BJ (cell line): ENCODE measurements around the gene PGA4. TPM values are rescaled to one million over a fixed set of nuclear protein-coding genes. Genes with fewer than 3 reads are reported as not detected.

Experiments
- CTCF ChIA-PET: fragments of 350-600 bp; formaldehyde crosslinking; extraction: SDS; loops from one replicate; lab custom pipeline; 2021; ENCODE audit warnings: antibody characterized with exemption, inconsistent platforms; lab: Yijun Ruan, JAX
- POLR2A ChIA-PET: fragments of 300-600 bp; sonication (Branson Sonifier 250); formaldehyde crosslinking; extraction: SDS; loops from one replicate; lab custom pipeline; 2021; ENCODE audit warnings: antibody characterized with exemption; lab: Charles Lee
- DNase-seq: peaks from one replicate; pipeline ENCODE4 v3.0.0-alpha.2; 2011; ENCODE audit warnings: low read depth
- H3K27me3 ChIP-seq: 2 replicates; pipeline ENCODE4 v1.6.0; 2011; ENCODE audit warnings: low read length; ENCODE audit not compliant: control insufficient read depth, insufficient read depth
- H3K36me3 ChIP-seq: 2 replicates; pipeline ENCODE4 v1.5.1; 2011; ENCODE audit warnings: low read length; ENCODE audit not compliant: control insufficient read depth, insufficient read depth
- H3K4me3 ChIP-seq: 2 replicates; pipeline ENCODE4 v1.5.1; 2011; ENCODE audit warnings: low read depth, mild to moderate bottlenecking, control low read depth, low read length
- CTCF ChIP-seq: IDR thresholded peaks from 2 replicates; pipeline ENCODE4 v1.5.1; 2011; ENCODE audit warnings: low read depth, mild to moderate bottlenecking, control low read depth, inconsistent platforms, low read length, moderate library complexity; ENCODE audit not compliant: insufficient read depth
- polyA plus RNA-seq: library from polyadenylated mRNA; depleted of rRNA; stranded (reverse); fragments of >200 nt; gene quantifications from 2 replicates; pipeline ENCODE4 v1.2.3, GENCODE V29; 2011

PGA4 gene
- polyA plus RNA-seq, 1 experiment = not detected

GRCh38 chr11:61254403-61255025, 32.4 kb downstream of the PGA4 start:
- no peak for DNase-seq
- ChIA-PET POLR2A (no interaction called here), CTCF (interaction anchor here (0.6 to 5.5 kb wide), 22 partner anchors 7 to 492 kb away, joined by 3 to 41 read pairs (median 4); partner anchors contain the start of gene VWCE)
- Histone ChIP-seq H3K4me3 (no peak overlapping the region), H3K36me3 (no peaks in the 10 kb centered on the region), H3K27me3 (peaks cover 2% of the 10 kb centered on the region; the same call in 1 of the 2 replicates)
- peak; percentile 97 for TF ChIP-seq CTCF

DNA sequence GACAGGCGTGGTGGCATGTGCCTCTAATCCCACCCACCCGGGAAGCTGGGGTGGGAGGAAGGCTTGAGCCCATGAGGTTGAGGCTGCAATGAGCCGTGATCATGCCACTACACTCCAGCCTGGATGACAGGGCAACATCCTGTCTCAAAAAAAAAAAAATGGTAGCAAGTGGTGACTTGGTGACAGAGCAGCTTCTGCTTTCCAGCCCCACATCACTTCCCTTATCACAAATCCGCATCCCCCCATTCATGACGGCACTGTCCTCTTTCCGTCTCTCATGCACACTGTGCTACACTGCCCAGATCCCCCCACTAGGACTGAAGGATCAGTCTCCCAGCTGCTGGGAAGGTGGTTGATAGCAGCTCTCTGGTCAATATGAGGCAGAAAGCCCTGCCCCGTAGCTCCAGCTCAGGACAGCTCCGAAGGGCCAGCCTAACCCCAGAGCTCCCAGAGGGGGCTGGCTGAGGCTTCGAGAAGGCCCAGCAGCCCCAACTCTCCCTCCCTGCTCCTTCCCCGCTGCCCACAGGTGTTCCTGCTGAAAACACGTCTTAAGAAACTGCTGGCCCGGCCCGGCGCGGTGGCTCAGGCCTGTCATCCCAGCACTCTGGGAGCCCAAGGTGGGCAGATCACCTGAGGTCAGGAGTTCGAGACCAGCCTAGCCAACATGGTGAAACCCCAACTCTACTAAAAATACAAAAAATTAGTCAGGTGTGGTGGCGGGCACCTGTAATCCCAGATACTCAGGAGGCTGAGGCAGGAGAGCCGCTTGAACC, 34.7 kb downstream of the PGA4 start:
- Histone ChIP-seq H3K27me3 (no peaks in the 10 kb centered on the region), H3K36me3 (no peaks in the 10 kb centered on the region), H3K4me3 (no peak overlapping the region)
- TF ChIP-seq CTCF = no peak
- ChIA-PET CTCF (interaction anchor here (0.8 to 2.8 kb wide), 4 partner anchors 37 to 136 kb away, joined by 3 to 9 read pairs (median 4); partner anchors contain the start of gene VWCE), POLR2A (no interaction called here)
- no peak for DNase-seq

GRCh38 chr11:61258546-61258945, 36.4 kb downstream of the PGA4 start:
- no peak for DNase-seq
- Histone ChIP-seq H3K4me3 (no peak overlapping the region), H3K27me3 (no peaks in the 10 kb centered on the region), H3K36me3 (no peaks in the 10 kb centered on the region)
- POLR2A ChIA-PET = no interaction called here
- TF ChIP-seq CTCF = no peak
- CTCF ChIA-PET = interaction anchor here (2.8 kb wide), 1 partner anchor 36 kb away, joined by 9 read pairs; the partner anchor contains the start of gene VWCE

- Histone ChIP-seq H3K4me3 (no peak overlapping the region), H3K27me3 (no peaks in the 10 kb centered on the region), H3K36me3 (no peaks in the 10 kb centered on the region)
- no peak for TF ChIP-seq CTCF
- ChIA-PET POLR2A (no interaction called here), CTCF (interaction anchor here (2.8 kb wide), 1 partner anchor 35 kb away, joined by 9 read pairs; the partner anchor contains the start of gene VWCE)
- DNase-seq = no peak
These were observed 37.2 kb downstream of the PGA4 start for GRCh38 chr11:61259363-61259762.

GRCh38 chr11:61264371-61264770, 42.2 kb downstream of the PGA4 start:
- TF ChIP-seq CTCF = no peak
- DNase-seq = no peak
- Histone ChIP-seq H3K27me3 (no peaks in the 10 kb centered on the region), H3K4me3 (no peak overlapping the region), H3K36me3 (no peaks in the 10 kb centered on the region)
- ChIA-PET POLR2A (no interaction called here), CTCF (interaction anchor here (5.1 kb wide), 1 partner anchor 10 kb away, joined by 22 read pairs; no protein-coding TSS in a partner anchor)
